H1 (cell line): ENCODE measurements around the gene SPHKAP. TPM values are rescaled to one million over a fixed set of nuclear protein-coding genes. Genes with fewer than 3 reads are reported as not detected.

Experiments
- CTCF ChIA-PET: fragments of 300-600 bp; sonication (Branson Sonifier 250); formaldehyde crosslinking; loops from one replicate; lab custom pipeline; 2021; ENCODE audit not compliant: partially characterized antibody; lab: Charles Lee
- POLR2A ChIA-PET: fragments of 300-600 bp; sonication (Branson Sonifier 250); formaldehyde crosslinking; loops from one replicate; lab custom pipeline; 2021; ENCODE audit warnings: inconsistent platforms; ENCODE audit not compliant: partially characterized antibody; lab: Charles Lee
- DNase-seq, 2 experiments: peaks; one replicate each; pipeline versions ENCODE4 v3.0.0 to v3.0.0-alpha.2; 2010 to 2022; ENCODE audit warnings: low spot score in 2 of 2, low read depth in 1 of 2, mixed read lengths in 1 of 2
- FAIRE-seq: peaks from 2 replicates; lab custom pipeline; 2011; peaks lifted over from hg19 to GRCh38; lab: Jason Lieb, UNC
- H2AFZ ChIP-seq: 2 replicates; pipeline ENCODE4 v1.8.1; 2012; ENCODE audit warnings: low read length, inconsistent platforms
- H2AK5ac ChIP-seq: 2 replicates; pipeline ENCODE4 v1.6.1; 2013; ENCODE audit warnings: low read depth, low read length
- H2BK120ac ChIP-seq: replicated peaks from 2 replicates; pipeline ENCODE3; 2013; ENCODE audit warnings: low read depth, low read length, inconsistent platforms
- H2BK12ac ChIP-seq: 2 replicates; pipeline ENCODE4 v1.6.1; 2013; ENCODE audit warnings: low read depth, low read length
- H2BK15ac ChIP-seq: 2 replicates; pipeline ENCODE4 v1.6.1; 2013; ENCODE audit warnings: low read length
- H2BK20ac ChIP-seq: 2 replicates; pipeline ENCODE4 v1.6.1; 2013; ENCODE audit warnings: low read length
- H2BK5ac ChIP-seq: 2 replicates; pipeline ENCODE4 v1.6.1; 2013; ENCODE audit warnings: low read depth, low read length
- H3K14ac ChIP-seq: 2 replicates; pipeline ENCODE4 v1.6.1; 2013; ENCODE audit warnings: inconsistent platforms; ENCODE audit not compliant: insufficient read length
- H3K18ac ChIP-seq: 2 replicates; pipeline ENCODE4 v1.6.1; 2013; ENCODE audit warnings: low read length; ENCODE audit errors: extremely low read depth
- H3K23ac ChIP-seq: 2 replicates; pipeline ENCODE4 v1.6.1; 2013; ENCODE audit warnings: inconsistent platforms; ENCODE audit not compliant: insufficient read length
- H3K23me2 ChIP-seq: 2 replicates; pipeline ENCODE4 v1.6.1; 2013; ENCODE audit warnings: low read depth, low read length
- H3K27ac ChIP-seq: 2 replicates; pipeline ENCODE4 v1.6.1; 2011; ENCODE audit warnings: low read depth, low read length, inconsistent platforms
- H3K27me3 ChIP-seq, 4 experiments: replicated peaks in 1 of 4; 1 replicate in 1 of 4; 2 replicates in 3 of 4; pipeline versions ENCODE4 v1.6.1 to v1.8.1; 2011 to 2013; ENCODE audit warnings: low read length in 3 of 4, mild to moderate bottlenecking in 3 of 4, inconsistent platforms in 2 of 4, mixed read lengths in 2 of 4, moderate library complexity in 1 of 4; ENCODE audit not compliant: control insufficient read depth in 3 of 4, insufficient read depth in 3 of 4; ENCODE audit errors: extremely low read depth in 1 of 4
- H3K36me3 ChIP-seq, 4 experiments: 2 replicates each; pipeline versions ENCODE4 v1.6.1 to v1.8.1; 2011 to 2013; ENCODE audit warnings: mild to moderate bottlenecking in 4 of 4, low read length in 3 of 4, moderate library complexity in 2 of 4, control low read depth in 1 of 4, inconsistent platforms in 1 of 4; ENCODE audit not compliant: insufficient read depth in 4 of 4, control insufficient read depth in 2 of 4
- H3K4ac ChIP-seq: replicated peaks from 2 replicates; pipeline ENCODE3; 2013; ENCODE audit warnings: low read length, low read depth, mixed read lengths, inconsistent platforms; ENCODE audit not compliant: insufficient read length
- H3K4me1 ChIP-seq, 4 experiments: replicated peaks in 1 of 4; 1 replicate in 1 of 4; 2 replicates in 3 of 4; pipeline versions ENCODE4 v1.6.1 to v1.8.1; 2011 to 2013; ENCODE audit warnings: low read length in 3 of 4, inconsistent platforms in 2 of 4, mixed read lengths in 1 of 4; ENCODE audit not compliant: insufficient read depth in 4 of 4, control insufficient read depth in 3 of 4
- H3K4me2 ChIP-seq, 2 experiments: 2 replicates each; pipeline versions ENCODE4 v1.6.1 to v1.8.1; 2011 to 2013; ENCODE audit warnings: low read depth in 2 of 2, low read length in 2 of 2, control low read depth in 1 of 2, inconsistent platforms in 1 of 2, mild to moderate bottlenecking in 1 of 2; ENCODE audit not compliant: insufficient read depth in 1 of 2
- H3K4me3 ChIP-seq, 4 experiments: fragments of 200-600, 300-600 bp in 1 of 4; sonication (generic), shearing (Covaris generic), sonication (Bioruptor Twin) in 1 of 4; 2 replicates each; pipeline versions ENCODE4 v1.5.1 to v1.8.1; 2011 to 2016; ENCODE audit warnings: low read length in 4 of 4, low read depth in 3 of 4, control low read depth in 2 of 4, inconsistent platforms in 2 of 4, mild to moderate bottlenecking in 2 of 4, mixed read lengths in 1 of 4, moderate library complexity in 1 of 4; ENCODE audit not compliant: insufficient read depth in 2 of 4; ENCODE audit errors: extremely low read depth in 1 of 4
- H3K56ac ChIP-seq: replicated peaks from 2 replicates; pipeline ENCODE3; 2013; ENCODE audit warnings: low read depth, mild to moderate bottlenecking, mixed read lengths, low read length, inconsistent platforms; ENCODE audit not compliant: insufficient read length
- H3K79me1 ChIP-seq: 2 replicates; pipeline ENCODE4 v1.6.1; 2013; ENCODE audit warnings: low read depth, low read length, control low read depth
- H3K79me2 ChIP-seq, 2 experiments: 2 replicates each; pipeline versions ENCODE4 v1.6.1 to v1.8.1; 2012 to 2013; ENCODE audit warnings: low read length in 2 of 2, mild to moderate bottlenecking in 2 of 2, inconsistent platforms in 1 of 2; ENCODE audit not compliant: insufficient read depth in 2 of 2, control insufficient read depth in 1 of 2
- H3K9ac ChIP-seq, 4 experiments: replicated peaks in 1 of 4; 1 replicate in 1 of 4; 2 replicates in 3 of 4; pipeline versions ENCODE4 v1.6.1 to v1.8.1; 2011 to 2013; ENCODE audit warnings: low read depth in 3 of 4, low read length in 3 of 4, control low read depth in 2 of 4, mild to moderate bottlenecking in 2 of 4, moderate library complexity in 2 of 4, inconsistent platforms in 1 of 4; ENCODE audit errors: extremely low read depth in 1 of 4
- H3K9me3 ChIP-seq, 2 experiments: 2 replicates each; pipeline versions ENCODE4 v1.6.1 to v1.8.1; 2012 to 2013; ENCODE audit warnings: mild to moderate bottlenecking in 2 of 2, moderate library complexity in 2 of 2, control low read depth in 1 of 2, inconsistent platforms in 1 of 2, low read depth in 1 of 2, low read length in 1 of 2, mixed read lengths in 1 of 2; ENCODE audit not compliant: insufficient read depth in 2 of 2
- H4K20me1 ChIP-seq, 2 experiments: replicated peaks in 1 of 2; 2 replicates each; pipeline versions ENCODE3 to v1.8.1; 2011 to 2013; ENCODE audit warnings: inconsistent platforms in 2 of 2, low read length in 2 of 2, mild to moderate bottlenecking in 1 of 2; ENCODE audit not compliant: insufficient read depth in 2 of 2, control insufficient read depth in 1 of 2
- H4K5ac ChIP-seq: 2 replicates; pipeline ENCODE4 v1.6.1; 2013; ENCODE audit warnings: low read length, low read depth, mixed read lengths, inconsistent platforms; ENCODE audit not compliant: insufficient read length
- H4K8ac ChIP-seq: 2 replicates; pipeline ENCODE4 v1.8.0; 2013; ENCODE audit warnings: mild to moderate bottlenecking, moderate library complexity, low read length, inconsistent platforms; ENCODE audit not compliant: insufficient read depth; ENCODE audit errors: extremely low read depth
- H4K91ac ChIP-seq: replicated peaks from 2 replicates; pipeline ENCODE3; 2013; ENCODE audit warnings: low read length, mixed read lengths, inconsistent platforms; ENCODE audit not compliant: insufficient read length
- ASH2L ChIP-seq: fragments of 200-600, 300-600 bp; sonication (generic); IDR thresholded peaks from one replicate; pipeline ENCODE4 v1.7.1; 2017; ENCODE audit warnings: low read length
- ATF3 ChIP-seq: IDR thresholded peaks from 2 replicates; pipeline ENCODE4 v1.6.1; 2011; ENCODE audit warnings: low read depth, mild to moderate bottlenecking, low read length; ENCODE audit not compliant: insufficient read depth
- BACH1 ChIP-seq: IDR thresholded peaks from 2 replicates; pipeline ENCODE4 v1.6.1; 2012; ENCODE audit warnings: low read length, improper control_type of control experiment
- BCL11A ChIP-seq, 2 experiments: IDR thresholded peaks; one replicate each; pipeline ENCODE4 v1.6.1; 2011; ENCODE audit warnings: low read depth in 2 of 2, low read length in 2 of 2, mild to moderate bottlenecking in 2 of 2
- CBX5 ChIP-seq: fragments of 300-800, 300-1000 bp; sonication (generic); IDR thresholded peaks from 2 replicates; pipeline ENCODE4 v1.7.1; 2016; ENCODE audit warnings: antibody characterized with exemption, low read length, low read depth
- CREB1 ChIP-seq: IDR thresholded peaks from 2 replicates; pipeline ENCODE4 v1.6.1; 2012; ENCODE audit warnings: inconsistent platforms
- EGR1 ChIP-seq: IDR thresholded peaks from 2 replicates; pipeline ENCODE4 v1.6.1; 2011; ENCODE audit warnings: low read depth, low read length, borderline replicate concordance
- JUND ChIP-seq: IDR thresholded peaks from 2 replicates; pipeline ENCODE4 v1.6.1; 2011; ENCODE audit warnings: mild to moderate bottlenecking, improper control_type of control experiment, low read length
- NRF1 ChIP-seq: IDR thresholded peaks from 2 replicates; pipeline ENCODE4 v1.6.1; 2011; ENCODE audit warnings: mild to moderate bottlenecking, low read depth, low read length, improper control_type of control experiment
- RNF2 ChIP-seq: fragments of 200-900, 300-1000 bp; sonication (generic); IDR thresholded peaks from 2 replicates; pipeline ENCODE4 v1.7.1; 2016; ENCODE audit warnings: borderline replicate concordance, low read depth, mild to moderate bottlenecking, antibody characterized with exemption, low read length; ENCODE audit not compliant: poor library complexity, severe bottlenecking; ENCODE audit errors: missing control alignments
- SP2 ChIP-seq: IDR thresholded peaks from 2 replicates; pipeline ENCODE4 v1.6.1; 2012; ENCODE audit warnings: mild to moderate bottlenecking, low read length, inconsistent platforms
- USF2 ChIP-seq: IDR thresholded peaks from 2 replicates; pipeline ENCODE4 v1.6.1; 2011; ENCODE audit warnings: low read length, improper control_type of control experiment
- ZNF274 ChIP-seq: IDR thresholded peaks from 2 replicates; pipeline ENCODE4 v1.7.0; 2012; ENCODE audit warnings: low read length, borderline replicate concordance; ENCODE audit errors: extremely low read depth
- WGBS, 2 experiments: shearing (Covaris generic) in 1 of 2; methylation state at CpG; one replicate each; pipeline versions ENCODE4 v1.1.6 to v1.1.7; 2013 to 2015; ENCODE audit warnings: low lambda C conversion rate in 2 of 2, mixed read lengths in 2 of 2, inconsistent platforms in 1 of 2, low coverage in 1 of 2, missing lambda C conversion rate in 1 of 2; ENCODE audit not compliant: insufficient replicate concordance in 2 of 2, insufficient coverage in 1 of 2, insufficient read length in 1 of 2; ENCODE audit errors: extremely low coverage in 1 of 2, missing lambda C conversion rate in 1 of 2; 5-methylcytosine and 5-hydroxymethylcytosine counted together
- polyA plus RNA-seq, 7 experiments: library from polyadenylated mRNA; depleted of rRNA in 3 of 7; stranded (reverse) in 5 of 7; unstranded in 2 of 7; fragments of >200 nt in 5 of 7; fragments of 200-250 nt in 2 of 7; gene quantifications; 1 replicate in 5 of 7; 2 replicates in 1 of 7; 4 replicates in 1 of 7; pipeline versions ENCODE4 v1.2.1 to v1.2.3, GENCODE V29; 2011 to 2013; ENCODE audit warnings: missing spikeins in 2 of 7, mixed read lengths in 2 of 7
- total RNA-seq: library from RNA; stranded (reverse); fragmentation: NEBNext Ultra II Directional; extraction: Animal tissue kit (Norgen Biotek cat#: 25700); gene quantifications from 2 replicates; pipeline ENCODE4 v1.2.1, GENCODE V29; 2021

The SPHKAP gene
- total and polyA plus RNA-seq, 2 of the 8 experiments (the other 6 are each of a cell fraction or from before 2014, with no cell fraction given) = 0.02 TPM; not detected in 1

- POLR2A ChIA-PET = no interaction called here
- Histone ChIP-seq H2BK15ac (no peak overlapping the region), H3K4me2 (no peak overlapping the region), H2BK120ac (no peak overlapping the region), H2BK20ac (no peak overlapping the region), H3K4ac (no peak overlapping the region), H3K27ac (no peak overlapping the region), H2AFZ (no peak overlapping the region), H4K20me1 (no peaks in the 10 kb centered on the region), H3K14ac (no peak overlapping the region), H3K18ac (no peak overlapping the region), H4K91ac (no peak overlapping the region), H3K23me2 (0 out of 2 replicates have a peak, but pooled peaks cover 1% of the 10 kb centered on the region), H2BK5ac (no peak overlapping the region), H2BK12ac (no peak overlapping the region), H3K56ac (no peak overlapping the region), H3K79me1 (no peaks in the 10 kb centered on the region), H3K79me2 (no peaks in the 10 kb centered on the region), H3K36me3 (no peaks in the 10 kb centered on the region), H3K4me3 (no peak overlapping the region), H2AK5ac (no peak overlapping the region), H4K5ac (no peak overlapping the region), H4K8ac (no peak overlapping the region), H3K27me3 (no peaks in the 10 kb centered on the region), H3K4me1 (no peaks in the 10 kb centered on the region), H3K23ac (no peak overlapping the region), H3K9me3 (peaks cover 7 to 22% of the 10 kb centered on the region in 2 experiments; a peak in 3 of 4 replicates), H3K9ac (no peak overlapping the region)
- TF ChIP-seq BCL11A (IDR thresholded peaks at IDR 0.05; ENCODE audit: low read depth in 2 of 2, low read length in 2 of 2) (no peak), ATF3 (no peak), EGR1 (no peak), SP2 (no peak), CREB1 (no peak), ASH2L (no peak), CBX5 (no peak), RNF2 (no peak), ZNF274 (no peak), BACH1 (no peak), JUND (no peak), NRF1 (no peak), USF2 (no peak)
- CTCF ChIA-PET = no interaction called here
- FAIRE-seq = no peak
- 81% methylated on average over 9 of the region's 9 CpGs; no CpG with 5 or more reads in 1 of the 2 experiments for WGBS, 2 experiments
- no peak for DNase-seq
Observed at GRCh38 chr2:228092056-228092455, 89.4 kb downstream of the SPHKAP start.
